GM21786 (cell line): ENCODE data around the gene MAP3K5.
A peak's percentile ranks its signal among the peaks of the same experiment; 100 is the strongest.
"Not testable (repeated sequence)": the region's sequence is repeated elsewhere in the genome, so short reads cannot be mapped to it uniquely, and the experiment has no call there.

ENCODE experiments used
- ATAC-seq: cut with Tn5 transposase; IDR thresholded peaks from one replicate; pipeline ENCODE4 v1.9.1; 2021; ENCODE audit not compliant: unreplicated experiment

MAP3K5 gene

DNA sequence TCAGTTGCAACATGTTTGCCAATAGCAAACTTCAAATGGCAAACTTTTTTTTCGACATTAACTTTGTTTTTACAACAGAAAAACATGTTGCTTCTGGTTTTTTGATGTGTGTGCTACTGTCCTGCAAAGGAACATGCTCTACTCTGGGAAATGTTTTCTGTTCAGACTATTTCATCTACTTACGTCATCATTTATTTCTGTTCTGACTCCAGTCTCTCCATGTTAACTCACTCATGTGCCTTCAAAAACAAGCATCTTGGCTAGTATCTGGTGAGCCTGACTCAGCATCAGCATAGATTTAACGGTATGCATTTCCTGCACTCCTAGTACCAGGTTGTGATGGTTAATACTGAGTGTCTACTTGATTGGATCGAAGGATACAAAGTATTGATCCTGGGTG, 206.0 kb downstream of the MAP3K5 start:
- ATAC-seq = no peak

GRCh38 chr6:136585523-136585922, 206.8 kb downstream of the MAP3K5 start:
- not testable (repeated sequence) for ATAC-seq

DNA sequence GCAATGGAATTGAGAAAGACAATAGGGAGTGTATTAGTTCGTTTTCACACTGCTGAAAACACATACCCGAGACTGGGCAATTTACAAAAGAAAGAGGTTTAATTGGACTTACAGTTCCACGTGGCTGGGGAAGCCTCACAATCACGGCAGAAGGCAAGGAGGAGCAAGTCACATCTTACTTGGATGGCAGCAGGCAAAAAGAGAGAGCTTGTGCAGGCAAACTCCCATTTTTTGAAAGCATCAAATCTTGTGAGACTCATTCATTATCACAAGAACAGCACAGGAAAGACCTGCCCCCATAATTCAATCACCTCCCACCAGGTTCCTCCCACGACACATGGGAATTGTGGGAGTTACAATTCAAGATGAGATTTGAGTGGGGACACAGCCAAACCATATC, 208.0 kb downstream of the MAP3K5 start:
- not testable (repeated sequence) for ATAC-seq

DNA sequence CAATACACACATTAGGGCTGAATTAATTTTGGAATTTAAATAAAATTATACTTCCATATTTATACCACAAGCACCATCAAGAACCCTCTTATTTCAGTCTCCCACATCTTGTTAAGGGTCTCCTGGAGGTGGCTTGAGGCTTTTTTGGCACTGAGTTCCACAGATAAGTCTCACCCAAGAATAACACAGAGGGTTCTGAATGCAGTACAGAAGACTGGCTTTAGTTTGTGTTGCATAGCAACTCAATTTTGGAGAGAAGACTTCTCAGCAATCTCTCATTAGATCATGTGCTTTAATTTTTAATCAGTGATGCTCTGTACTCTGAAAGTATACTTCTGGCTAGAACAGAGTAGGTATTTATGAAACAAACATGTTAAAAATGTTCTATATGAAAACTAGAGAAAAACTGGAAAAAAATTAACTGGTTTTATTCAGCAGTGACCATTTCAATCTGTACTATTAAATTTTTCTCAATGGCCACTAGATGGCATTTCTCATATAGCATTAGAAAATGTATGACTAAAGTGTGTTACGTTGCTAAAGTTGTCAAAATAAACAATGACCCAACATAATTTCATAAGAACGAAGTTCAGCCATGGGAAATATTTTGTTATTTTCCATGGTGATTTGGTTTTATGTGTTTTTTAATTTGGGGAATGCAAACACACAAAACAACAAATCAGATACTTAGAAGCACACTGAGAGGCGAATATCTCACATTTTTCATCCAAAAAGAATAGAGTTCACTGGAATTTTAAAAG, 209.4 kb downstream of the MAP3K5 start:
- ATAC-seq = no peak

DNA sequence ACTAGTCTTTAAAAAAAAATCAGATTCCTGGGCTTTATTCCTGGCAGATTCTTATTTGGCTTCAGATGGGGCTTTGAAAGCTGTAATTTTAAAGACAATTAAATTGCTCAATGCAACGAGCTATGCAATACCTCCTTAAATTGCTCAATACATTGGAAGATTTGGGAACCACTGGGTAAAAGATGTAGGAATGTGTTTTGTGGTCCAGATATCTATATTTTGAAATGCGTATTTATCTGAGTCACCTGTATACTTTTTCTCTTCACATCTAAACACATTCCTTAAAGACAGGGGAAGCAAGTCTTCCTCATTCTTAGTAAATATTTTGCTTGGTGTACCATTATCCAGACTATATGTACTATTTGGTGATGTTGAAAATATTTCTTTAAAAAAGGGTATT, 212.5 kb downstream of the MAP3K5 start:
- ATAC-seq = no peak

DNA sequence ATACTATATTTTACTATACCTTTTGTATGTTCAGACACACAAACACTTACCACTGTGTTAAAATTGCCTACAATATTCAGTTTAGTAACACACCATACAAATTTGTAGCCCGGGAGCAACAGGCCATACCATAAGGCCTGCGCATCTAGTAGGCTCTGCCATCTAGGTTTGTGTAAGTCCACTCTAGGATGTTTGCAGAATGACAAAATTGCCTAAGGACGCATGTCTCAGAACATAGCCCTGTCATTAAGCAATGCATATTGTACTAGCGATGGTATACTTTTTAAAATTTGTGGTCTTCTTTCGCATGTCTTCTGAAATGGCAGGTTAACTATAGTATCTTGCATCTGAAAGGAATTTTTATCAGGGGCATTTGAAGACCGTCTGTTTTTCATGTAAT, 215.5 kb downstream of the MAP3K5 start:
- no peak for ATAC-seq

DNA sequence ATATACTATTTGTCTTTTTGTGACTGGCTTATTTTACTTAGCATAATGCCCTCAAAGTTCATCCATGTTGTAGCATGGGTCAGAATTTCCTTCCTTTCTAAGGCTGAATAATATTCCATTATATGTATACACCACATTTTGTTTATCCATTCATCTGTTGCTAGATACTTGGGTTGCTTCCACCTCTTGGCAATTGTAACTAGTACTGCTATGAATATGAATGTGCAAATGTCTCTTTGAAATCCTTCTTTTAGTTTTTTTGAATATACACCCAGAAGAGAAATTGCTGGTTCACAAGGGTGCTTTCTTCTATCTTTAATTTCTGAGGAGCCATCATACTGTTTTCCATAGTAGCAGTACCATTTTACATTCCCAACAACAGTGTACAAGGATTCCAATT, 220.8 kb downstream of the MAP3K5 start:
- ATAC-seq = no peak

DNA sequence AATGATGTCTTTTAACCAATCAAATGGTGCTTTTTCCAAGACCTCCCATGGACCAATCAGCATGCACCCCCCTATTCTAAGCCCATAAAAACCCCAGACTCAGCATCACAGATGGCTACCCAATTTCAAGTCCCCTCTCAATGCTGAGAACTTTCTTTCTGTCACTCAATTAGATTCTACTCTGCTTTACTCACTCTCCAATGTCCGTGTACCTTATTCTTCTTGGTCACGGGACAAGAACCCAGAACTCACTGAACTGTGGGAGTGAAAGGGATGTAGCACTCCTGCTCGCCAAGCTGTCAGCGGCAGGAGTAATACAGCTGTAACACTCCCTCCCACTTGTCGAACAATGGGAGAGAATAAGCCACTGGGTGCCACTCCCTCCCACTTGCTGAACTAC, 221.2 kb downstream of the MAP3K5 start:
- no peak for ATAC-seq

DNA sequence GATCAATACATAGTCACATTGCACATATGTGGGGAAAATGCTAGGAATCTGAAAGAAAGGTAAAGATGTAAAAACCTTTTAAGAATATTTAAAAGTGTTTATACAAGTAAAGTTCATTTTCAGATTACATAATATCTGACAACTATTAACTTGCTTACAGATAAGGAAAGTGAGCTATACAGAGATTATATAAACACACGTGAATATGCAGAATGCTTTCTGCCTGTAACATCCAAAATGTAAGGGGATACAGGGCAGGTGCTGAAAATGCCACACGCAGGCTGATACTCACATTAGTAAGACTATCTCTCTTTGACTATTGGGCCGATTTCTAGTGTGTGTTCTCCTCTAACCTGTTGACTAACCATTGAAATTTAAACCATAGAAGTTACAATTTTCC, 224.1 kb downstream of the MAP3K5 start:
- no peak for ATAC-seq

DNA sequence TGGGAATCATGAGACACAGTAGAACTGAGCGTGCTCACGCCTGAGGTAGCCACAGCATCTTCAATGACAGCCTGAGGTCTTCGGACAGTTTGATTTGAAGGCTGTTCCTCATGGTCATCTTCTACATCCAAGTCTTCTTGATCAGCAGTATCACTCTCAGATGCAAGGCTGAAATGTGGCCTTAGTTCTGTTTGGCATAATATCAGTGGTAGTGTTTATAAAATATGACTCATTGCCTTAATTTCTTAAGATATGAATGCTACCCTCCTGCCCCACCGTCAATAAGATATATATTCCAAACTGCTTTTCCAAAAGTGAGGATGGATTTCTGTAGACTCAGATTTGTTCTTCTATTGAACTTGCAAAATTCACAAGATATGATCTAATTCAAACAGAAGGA, 224.6 kb downstream of the MAP3K5 start:
- no peak for ATAC-seq

- no peak for ATAC-seq
These were observed 225.4 kb downstream of the MAP3K5 start for GRCh38 chr6:136566851-136567250.

GRCh38 chr6:136566007-136566487, 226.2 kb downstream of the MAP3K5 start:
- no peak for ATAC-seq

- ATAC-seq = no peak
These were observed 228.1 kb downstream of the MAP3K5 start for GRCh38 chr6:136564180-136564579.

GRCh38 chr6:136563386-136564152, 228.7 kb downstream of the MAP3K5 start:
- ATAC-seq = no peak

DNA sequence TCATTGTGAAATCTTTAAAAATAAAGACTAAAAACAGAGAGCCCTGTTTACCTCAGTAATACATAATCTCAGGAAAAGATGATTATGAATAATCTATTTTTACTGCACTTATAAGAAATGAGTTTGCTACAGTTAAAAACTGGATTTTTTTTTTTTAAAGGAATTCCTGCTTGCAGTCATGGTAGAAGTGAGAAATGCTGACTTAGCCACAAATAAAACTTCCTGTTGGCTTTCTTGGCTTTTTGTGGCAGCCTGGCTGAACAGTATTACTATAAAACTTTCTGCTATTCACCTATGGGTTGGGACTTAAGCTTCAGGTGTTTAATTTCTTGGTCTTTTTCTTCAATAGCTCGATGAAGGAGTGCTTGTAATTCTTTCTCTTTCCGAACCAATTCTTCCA, 230.1 kb downstream of the MAP3K5 start:
- no peak for ATAC-seq

DNA sequence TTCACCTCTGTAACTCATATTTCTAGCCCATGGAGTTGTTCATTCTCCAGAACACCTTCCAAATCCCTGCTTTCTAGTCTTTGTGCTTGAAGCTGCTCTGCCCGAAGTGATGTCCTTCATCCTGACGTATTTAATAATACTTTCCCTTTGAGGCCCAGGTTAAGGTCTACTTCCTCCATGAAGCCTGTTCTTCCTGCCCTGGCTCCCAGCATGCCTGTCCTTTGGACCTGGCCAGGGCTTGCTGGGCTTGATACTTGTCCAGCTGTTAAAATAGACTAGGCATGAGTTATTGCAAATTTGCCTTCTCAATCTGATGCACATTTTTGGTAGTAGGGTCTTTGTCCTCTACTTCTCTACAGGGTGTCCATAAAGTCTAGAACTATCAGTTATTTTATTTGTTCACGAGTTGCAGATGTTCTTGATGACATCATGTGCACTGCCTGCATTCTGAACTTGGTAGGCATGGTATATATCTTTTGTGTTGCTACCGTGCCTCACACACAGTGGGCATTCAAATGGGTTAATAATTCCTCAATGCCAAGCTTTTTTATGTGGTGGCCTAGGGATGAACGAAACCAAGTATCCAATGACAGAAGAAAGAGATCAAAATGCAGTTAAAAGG, 239.0 kb downstream of the MAP3K5 start:
- no peak for ATAC-seq

GRCh38 chr6:136552054-136552453, 240.2 kb downstream of the MAP3K5 start:
- no peak for ATAC-seq

- no peak for ATAC-seq
These were observed 241.2 kb downstream of the MAP3K5 start for GRCh38 chr6:136551103-136551502.

DNA sequence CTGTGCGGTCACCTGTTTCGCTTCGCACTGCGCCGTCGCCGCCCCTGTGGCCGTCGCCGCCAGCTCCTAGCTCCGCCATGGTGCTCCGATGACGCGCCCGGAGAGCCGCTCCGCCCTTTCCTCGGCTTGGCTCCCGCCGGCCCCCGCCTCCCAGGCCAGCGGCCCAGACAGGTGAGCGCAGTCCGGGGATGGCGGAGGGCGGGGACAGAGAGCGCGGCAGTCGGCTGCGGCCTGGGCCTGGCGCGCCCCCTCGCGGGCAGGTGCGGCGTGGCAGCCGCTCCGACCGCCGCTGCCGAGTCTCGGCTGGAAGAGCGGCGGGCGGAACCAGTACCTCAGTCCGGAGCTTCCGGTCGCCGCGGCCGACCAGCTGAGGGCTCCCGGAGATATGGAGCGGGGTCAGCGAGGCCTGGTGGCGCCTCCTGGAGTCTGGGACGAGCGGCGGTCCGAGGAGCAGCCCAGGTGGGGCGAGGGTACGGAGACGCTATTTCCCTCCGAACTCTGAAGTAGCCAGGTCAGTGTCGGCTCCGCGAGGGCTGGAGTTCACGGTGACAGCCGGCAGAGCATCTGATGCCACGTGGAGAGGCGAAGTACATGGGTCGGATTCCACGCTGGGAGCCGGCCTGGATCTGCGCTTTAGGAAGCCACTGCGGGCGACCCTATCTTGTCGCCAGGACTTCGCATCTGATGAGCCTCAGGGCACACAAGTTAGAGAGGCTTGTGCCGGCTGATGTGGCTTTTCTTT, 241.8 kb downstream of the MAP3K5 start, which contains the start of gene MAP7:
MAP7 (minus strand) TSS at position 93 of the 742 bp plus-strand sequence; CDS start at position 79, 14 bp downstream.
- peak; percentile 65 for ATAC-seq

DNA sequence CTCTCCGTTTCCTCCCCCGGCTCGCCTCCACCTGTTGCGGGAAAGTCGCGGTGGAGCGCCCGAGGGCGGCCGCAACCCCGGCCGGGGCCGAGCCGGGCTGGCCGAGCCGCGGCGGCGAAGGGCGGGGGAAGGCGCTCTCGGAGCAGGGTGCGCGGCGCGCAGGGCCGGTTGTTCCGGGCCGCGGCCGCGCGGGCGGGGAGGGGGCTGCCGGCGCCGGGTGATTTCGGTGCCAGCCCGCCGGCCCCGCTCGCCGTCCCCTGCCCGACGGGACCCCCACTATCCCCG, 242.3 kb downstream of the MAP3K5 start:
- peak; percentile 53 for ATAC-seq
